GM19238 (cell line): ENCODE measurements around the gene MAMSTR.
"Not testable (repeated sequence)": the region's sequence is repeated elsewhere in the genome, so short reads cannot be mapped to it uniquely, and the experiment has no call there.

Experiments
- DNase-seq: peaks from one replicate; pipeline ENCODE4 v3.0.0; 2011; ENCODE audit warnings: low spot score; ENCODE audit not compliant: insufficient read length

The MAMSTR gene, protein sequence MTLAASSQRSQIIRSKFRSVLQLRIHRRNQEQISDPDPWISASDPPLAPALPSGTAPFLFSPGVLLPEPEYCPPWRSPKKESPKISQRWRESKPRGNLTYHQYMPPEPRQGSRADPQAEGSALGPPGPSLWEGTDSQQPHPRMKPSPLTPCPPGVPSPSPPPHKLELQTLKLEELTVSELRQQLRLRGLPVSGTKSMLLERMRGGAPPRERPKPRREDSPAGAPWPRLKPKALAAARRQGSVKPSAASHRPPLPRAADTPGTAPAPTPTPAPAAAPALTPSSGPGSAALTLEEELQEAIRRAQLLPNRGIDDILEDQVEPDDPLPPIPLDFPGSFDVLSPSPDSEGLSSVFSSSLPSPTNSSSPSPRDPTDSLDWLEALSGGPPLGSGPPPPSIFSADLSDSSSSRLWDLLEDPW

DNA sequence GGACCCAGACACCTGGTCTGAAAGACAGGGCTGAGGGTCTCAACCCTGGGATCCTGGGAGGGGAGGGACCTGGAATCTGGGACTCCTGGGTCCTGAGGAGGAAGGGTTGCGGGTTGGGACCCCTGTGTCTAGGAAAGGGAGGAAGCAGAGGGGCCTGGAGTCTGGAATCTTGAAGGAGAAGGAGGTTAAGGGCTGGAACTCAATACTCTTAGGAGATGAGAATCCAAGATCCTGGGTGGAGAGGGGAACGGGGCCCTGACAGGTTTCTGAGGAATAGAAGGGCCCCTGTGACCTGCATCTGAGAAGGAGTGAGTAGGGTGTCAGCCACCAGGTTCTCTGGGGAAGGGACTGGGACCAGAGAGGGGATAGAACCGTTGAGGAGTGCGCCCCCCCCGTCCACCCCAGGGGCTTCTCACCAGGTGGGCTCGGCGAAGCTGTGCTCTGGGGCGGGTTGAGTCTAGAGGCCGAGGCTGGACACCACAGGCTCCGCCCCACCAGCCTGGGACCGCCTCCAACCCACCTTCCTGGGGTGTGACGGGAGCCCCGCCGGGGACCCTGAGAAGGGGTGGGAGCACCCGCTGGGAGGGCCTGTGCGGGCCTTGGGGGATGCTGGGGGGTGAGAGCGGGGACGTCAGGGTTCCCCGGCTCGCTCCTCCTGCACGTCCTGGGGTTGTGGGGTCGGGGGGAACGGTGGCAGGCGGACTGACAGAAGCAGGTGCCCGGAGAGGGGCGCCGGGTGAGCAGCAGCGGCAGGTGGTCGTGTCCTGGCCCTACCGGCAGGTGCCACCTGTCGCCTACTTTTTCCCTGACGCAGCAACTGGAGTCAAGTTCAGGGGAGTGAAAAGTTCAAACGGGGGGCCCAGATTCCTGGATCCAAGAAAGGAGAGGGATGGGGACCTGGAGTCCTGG, at the start of gene MAMSTR:
MAMSTR (minus strand) TSS at position 463 of the 909 bp plus-strand sequence. CDS start 694 bp downstream, outside the sequence.
- DNase-seq = no peak

DNA sequence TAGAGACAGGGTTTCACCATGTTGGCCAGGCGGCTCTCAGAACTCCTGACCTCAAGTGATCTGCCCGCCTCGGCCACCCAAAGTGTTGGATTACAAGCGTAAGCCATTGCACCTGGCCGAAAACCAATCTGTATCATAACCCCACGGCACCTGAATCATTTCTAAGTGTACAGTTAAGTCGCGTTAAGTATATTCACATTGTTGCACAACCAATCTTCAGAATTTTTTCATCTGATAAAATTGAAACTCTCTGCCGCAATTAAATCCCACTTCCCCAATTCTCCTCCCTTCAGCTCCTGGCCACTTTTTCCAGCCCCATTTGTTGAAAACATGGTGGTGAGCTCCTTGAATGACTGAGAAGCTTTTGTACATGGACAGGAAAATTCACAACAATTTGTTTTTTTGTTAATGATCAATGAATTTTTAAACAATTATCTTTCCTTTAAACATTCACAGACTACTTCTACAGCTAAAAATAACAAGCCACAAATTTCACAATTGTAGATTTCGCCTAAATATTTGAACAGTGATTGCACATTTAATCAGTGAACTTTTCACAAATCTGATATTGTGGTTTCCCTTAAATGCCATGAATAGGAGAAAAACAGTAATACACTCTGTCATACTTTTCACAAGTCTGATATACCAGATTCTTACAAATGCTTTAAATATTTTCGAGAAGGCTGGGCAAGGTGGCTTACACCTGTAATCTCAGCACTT, 49.6 kb upstream of the MAMSTR start:
- DNase-seq = no peak

DNA sequence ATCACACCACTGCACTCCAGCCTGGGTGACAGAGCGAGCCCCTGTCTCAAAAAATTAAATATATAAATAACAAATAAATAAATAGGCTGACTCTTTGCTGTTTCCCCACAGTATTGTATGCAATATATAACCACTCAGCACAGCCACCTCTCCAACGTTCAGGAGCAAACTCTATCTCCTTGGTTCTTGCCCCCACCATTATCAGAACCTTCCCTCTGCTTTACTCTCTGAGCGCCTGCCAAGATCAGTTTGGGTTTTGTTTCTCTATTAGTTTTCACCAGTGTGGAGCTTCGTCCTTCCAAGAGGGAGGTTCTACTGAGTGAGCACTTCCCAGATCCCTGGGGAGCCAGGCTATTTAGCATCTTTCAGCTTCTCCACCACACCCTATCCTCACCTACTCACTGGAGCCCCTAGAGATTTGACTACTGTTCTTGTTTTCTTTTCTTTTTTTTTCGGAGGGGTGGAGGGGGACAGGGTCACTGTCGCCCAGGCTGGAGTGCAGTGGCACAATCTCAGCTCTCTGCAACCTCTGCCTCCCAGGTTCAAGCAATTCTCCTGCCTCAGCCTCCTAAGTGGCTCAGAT, 48.7 kb upstream of the MAMSTR start:
- not testable (repeated sequence) for DNase-seq

DNA sequence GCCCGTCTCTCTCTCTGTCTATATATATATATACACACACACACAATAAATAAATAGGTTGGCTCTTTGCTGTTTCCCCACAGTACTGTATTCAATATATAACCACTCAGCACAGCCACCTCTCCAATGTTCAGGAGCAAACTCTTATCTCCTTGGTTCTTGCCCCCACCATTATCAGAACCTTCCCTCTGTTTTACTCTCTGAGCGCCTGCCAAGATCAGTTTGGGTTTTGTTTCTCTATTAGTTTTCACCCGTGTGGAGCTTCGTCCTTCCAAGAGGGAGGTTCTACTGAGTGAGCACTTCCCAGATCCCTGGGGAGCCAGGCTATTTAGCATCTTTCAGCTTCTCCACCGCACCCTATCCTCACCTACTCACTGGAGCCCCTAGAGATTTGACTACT, 46.3 kb upstream of the MAMSTR start:
- DNase-seq = not testable (repeated sequence)

DNA sequence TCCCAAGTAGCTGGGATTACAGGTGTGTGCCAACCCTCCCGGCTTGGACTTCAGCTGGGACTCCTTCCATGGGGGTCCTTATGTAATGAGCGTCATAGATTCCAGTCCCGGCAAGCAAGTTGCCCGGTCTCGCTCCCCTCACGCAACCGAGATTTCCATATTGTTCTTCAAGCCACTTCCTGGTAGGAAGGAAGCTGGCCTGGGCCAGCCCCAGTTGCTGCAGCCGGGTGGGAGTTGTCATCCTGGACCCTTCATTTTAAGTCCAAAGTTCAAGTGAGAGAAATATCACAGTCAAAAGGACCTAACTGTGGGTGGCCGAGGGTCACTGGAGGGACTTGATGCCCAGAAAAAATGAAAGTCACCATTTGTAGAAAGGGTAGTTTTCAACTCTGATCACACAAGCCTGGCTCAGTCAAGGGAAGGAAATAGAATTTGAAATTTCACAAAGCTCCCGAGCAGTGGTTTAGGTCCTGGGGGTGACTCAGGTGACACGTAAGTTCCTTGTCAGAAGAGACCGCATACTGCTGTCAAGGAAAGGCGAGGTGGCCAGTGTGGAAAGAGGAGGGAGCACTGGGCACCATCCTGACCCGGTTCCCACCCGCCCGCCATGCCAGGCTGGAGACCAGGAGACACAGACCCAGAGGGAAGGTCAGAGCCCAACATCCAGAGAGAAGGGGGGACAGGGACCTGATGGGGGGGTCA, 41.1 kb upstream of the MAMSTR start:
- DNase-seq = no peak

DNA sequence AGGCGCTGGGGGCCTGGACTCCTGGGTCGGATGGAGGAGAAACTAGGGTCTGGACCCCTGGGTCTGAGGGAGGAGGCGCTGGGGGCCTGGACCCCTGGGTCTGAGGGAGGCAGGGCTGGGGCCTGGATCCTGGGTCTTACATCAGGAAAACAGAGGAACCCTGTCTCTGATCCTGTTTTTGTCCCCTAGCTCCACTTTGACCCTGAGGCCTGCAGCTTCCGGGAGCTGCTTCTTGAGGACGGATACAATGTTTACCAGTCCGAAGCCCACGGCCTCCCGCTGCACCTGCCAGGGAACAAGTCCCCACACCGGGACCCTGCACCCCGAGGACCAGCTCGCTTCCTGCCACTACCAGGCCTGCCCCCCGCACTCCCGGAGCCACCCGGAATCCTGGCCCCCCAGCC, 38.2 kb upstream of the MAMSTR start:
- DNase-seq = no peak

DNA sequence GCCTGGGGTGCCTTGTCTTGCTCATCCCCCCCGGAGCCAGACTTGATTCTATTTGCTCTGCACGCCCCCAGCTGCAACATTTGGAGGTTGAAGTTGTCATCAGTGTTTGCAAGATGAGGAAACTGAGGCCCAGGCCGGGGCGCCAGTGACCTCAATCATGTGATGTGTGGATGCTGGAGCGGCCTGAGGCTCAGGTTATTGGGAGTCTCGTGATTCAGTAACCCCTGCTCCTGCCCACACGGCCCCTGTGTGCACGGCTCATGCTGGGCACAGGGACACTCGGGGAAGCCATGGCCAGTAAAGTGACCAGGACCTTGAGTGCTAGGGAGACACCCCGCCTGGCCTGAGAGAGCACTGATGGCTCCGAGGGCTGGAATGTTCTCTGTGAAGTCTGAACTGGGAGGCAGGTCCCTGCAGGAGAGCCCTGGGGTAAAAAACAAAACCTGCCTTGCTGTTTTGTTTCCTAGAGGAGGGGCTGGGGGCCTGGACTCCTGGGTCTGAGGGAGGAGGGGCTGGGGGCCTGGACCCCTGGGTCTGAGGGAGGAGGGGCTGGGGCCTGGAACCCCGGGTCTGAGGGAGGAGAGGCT, 37.7 kb upstream of the MAMSTR start:
- no peak for DNase-seq

DNA sequence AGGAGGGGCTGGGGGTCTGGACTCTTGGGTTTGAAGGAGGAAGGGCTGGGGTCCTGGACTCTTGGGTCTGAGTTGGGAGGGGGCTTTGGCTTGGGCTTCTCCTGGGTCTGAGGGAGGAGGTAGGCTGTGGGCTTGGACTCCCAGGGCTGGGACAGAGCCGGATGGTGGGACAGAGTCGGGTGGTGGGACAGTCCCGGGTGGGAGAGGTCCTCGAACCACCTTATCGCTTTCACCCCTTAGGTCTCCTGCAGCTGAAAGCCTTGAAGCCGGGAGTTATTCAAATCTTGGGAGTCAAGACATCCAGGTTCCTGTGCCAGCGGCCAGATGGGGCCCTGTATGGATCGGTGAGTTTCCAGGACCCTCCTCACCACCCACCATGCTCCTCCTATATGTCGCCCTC, 37.2 kb upstream of the MAMSTR start:
- DNase-seq = no peak

DNA sequence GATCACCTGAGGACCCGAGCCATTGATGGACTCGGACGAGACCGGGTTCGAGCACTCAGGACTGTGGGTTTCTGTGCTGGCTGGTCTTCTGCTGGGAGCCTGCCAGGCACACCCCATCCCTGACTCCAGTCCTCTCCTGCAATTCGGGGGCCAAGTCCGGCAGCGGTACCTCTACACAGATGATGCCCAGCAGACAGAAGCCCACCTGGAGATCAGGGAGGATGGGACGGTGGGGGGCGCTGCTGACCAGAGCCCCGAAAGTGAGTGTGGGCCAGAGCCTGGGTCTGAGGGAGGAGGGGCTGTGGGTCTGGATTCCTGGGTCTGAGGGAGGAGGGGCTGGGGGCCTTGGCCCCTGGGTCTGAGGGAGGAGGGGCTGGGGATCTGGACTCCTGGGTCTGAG, 36.7 kb upstream of the MAMSTR start:
- no peak for DNase-seq

DNA sequence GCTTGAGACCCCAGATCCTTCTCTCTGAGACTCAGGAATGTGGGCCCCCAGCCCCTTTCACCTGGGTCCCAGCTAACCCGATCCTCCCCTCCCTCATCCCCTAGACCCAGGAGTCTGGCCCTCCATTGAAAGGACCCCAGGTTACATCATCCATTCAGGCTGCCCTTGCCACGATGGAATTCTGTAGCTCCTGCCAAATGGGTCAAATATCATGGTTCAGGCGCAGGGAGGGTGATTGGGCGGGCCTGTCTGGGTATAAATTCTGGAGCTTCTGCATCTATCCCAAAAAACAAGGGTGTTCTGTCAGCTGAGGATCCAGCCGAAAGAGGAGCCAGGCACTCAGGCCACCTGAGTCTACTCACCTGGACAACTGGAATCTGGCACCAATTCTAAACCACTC, 36.3 kb upstream of the MAMSTR start:
- no peak for DNase-seq

DNA sequence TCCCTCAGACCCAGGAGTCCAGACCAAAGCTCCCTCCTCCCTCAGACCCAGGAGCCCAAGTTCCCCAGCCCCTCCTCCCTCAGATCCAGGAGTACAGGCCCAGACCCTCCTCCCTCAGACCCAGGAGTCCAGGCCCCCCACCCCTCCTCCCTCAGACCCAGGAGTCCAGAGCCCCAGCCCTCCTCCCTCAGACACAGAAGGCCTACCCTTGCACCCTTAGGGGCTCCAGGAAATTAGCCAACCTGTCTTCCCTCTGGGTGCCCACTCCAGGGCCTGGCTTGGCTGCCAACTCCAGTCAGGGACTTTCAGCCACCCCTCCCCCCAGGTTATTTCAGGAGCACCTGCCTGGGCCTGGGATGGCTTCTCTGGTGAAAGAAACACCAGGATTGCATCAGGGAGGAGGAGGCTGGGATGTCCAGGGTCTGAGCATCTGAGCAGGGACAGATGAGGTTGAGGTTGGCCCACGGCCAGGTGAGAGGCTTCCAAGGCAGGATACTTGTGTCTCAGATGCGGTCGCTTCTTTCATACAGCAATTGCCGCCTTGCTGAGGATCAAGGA, 35.6 kb upstream of the MAMSTR start, which contains the start of gene FGF21:
FGF21 (plus strand) TSS at position 441 of the 558 bp plus-strand sequence. CDS start 713 bp downstream, outside the sequence.
- no peak for DNase-seq

DNA sequence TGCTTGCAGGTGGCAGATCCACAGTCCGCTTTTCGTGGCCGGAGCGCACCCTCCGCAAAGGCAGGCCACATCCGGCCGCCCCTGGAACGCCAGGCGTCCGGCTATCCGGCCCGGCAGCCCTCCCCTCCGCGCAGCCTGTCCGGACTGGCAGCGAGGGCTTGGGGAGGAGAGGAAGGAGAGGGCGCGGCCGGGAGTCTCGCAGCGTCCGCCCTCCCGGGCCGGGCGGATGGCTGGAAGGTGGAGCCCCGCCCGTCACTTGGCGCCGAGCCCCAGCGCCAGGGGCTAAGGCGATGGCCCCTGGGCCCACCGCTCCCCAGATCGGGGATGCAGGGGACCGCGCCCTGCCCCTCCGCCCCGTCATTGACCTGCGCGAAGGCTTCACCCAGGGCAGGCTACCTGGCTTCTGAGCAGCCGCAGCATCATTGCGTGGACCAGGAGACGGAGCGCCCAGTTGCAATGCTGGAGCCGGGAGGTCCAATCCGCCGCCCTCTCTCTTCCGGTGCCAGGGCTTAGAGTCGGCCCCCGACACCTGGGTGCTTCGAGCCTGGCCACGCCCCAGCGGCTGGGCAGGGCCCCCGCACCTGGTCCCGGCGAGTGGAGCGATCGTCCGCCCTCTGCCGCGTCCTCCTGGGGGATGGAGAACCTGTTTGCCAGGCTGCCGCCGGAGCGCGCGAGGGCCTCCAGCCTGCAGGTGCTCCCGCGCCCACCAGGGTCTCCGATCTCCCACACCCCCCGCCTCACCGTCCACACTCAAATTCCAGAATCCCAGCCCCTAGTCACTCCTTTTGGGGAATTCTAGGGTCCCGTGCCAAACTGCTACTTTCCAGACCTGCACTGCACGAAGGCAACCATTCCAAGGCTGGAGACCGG, 33.2 kb upstream of the MAMSTR start, which contains the start of gene FUT1:
FUT1 (minus strand) TSS at position 146 of the 870 bp plus-strand sequence. CDS start 1,360 bp downstream, outside the sequence.
- DNase-seq = no peak

DNA sequence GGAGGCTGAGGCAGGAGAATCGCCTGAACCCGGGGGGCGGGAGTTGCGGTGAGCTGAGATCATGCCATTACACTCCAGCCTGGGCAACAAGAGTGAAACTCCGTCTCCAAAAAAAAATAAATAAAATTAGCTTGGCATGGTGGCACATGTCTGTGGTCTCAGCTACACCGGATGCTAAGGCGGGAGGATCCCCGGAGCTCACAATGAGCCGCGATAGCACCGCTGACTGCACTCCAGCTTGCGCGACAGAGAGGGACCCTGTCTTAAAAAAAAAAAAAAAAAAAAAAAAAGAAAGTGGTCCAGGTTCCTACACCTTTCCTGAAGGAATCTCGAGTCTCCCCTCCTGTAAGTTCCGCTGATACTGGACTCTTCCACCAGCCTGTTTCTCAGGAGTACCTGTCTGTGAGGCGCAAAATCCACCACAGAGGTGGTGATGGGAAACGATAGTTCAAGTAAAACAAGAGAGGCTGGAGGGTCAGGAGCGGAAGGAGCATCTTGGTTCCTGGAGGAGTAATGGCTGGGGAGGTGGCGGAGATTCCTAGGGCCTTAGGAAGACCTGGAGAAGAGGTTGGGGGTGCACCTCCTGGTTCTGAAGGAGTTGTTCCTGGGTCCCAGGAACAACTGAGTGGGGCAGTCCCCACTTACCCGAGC, 32.4 kb upstream of the MAMSTR start:
- DNase-seq = no peak

DNA sequence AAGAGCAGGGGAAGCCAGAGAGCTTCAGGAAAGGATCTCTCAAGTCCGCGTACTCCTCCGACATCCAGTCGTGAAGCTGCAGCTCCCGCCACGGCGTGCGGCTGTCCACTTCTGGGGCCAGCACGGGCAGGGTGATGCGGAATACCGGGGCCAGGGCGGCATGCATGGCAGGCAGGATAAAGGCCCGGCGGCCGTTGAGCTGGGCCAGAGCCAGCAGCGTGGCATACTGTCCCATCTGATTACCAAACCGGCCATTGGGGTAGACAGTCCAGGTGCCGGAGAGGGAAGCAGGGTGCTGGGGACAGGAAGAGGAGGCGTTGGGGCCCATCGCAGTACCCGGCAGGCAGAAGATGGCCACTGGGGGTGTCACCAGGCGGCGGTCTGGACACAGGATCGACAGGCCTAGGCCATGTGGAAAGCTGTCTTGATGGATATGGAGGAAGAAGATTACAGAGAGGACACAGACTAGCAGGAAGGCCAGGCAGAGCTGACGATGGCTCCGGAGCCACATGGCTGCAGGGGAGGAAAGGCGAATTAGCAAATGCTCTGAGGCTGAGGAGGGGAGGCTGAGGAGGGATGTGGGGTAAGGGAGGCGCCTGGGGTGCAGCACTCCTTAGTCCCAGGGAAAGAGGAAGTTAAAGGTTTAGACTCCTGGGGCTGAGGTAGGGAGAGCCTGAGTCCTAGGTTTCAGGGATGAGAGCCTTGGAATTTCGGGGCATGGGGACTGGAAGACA, 31.4 kb upstream of the MAMSTR start:
- DNase-seq = no peak

DNA sequence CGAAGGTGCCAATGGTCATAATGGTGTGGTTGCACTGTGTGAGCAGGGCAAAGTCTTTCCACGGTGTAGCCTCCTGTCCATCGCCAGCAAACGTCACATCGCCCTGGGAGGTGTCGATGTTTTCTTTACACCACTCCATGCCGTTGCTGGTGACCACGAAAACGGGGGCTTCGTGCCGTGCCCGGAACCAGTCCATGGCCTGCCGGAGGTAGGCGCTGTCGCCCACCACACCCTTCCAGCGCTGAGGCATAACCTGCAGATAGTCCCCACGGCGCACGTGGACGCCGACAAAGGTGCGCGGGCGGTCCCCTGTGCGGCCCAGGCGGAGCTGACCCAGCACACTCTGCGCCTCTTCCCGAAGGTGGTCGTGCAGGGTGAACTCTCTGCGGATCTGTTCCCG, 30.8 kb upstream of the MAMSTR start:
- DNase-seq = no peak

DNA sequence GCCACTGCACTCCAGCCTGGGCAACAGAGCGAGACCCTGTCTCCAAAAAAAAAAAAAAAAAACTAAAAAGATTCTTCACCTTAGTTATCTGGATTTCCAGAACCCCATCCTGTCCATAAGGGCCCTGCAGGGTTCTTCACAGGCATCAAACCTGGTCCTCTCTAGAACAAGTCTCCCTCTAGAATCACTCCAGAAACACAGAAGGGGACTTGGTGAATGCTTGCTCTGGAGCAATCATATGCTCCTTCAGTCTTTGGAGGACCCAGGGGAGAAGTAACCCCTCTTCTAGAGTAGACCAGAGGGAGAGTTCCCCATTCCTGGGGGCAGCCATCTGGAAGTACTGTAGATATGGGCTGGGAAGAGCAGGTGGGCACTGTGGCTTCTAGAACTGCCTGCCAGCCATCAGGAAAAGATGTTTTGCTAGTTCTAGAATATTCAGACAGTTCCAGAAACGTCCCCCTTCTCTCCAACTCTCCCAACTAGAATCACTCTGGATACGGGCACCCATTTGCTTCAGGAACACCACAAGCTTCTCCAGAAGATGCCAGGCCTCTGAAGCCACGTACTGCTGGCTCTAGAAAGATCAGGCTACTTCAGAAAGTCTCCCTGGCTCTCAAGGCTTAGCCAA, 30.2 kb upstream of the MAMSTR start:
- no peak for DNase-seq
